DMS 273 treated with DMSO at 0.1 percent for 48 hours (cell line): ENCODE results near the gene EFNA2.

Experiments
- DNase-seq: peaks from one replicate; lab custom pipeline; 2025; lab: John Stamatoyannopoulos, UW

The EFNA2 gene

GRCh38 chr19:1249298-1249989, 36.2 kb upstream of the EFNA2 start:
- peak; percentile 73 for DNase-seq

- no peak for DNase-seq
Measured at GRCh38 chr19:1249990-1250436, 35.7 kb upstream of the EFNA2 start.

GRCh38 chr19:1250437-1251260, 35.0 kb upstream of the EFNA2 start:
- DNase-seq = no peak

- no peak for DNase-seq
Measured at GRCh38 chr19:1251330-1252220, 34.1 kb upstream of the EFNA2 start.

- no peak for DNase-seq
Measured at GRCh38 chr19:1252221-1252820, 33.4 kb upstream of the EFNA2 start.

- DNase-seq = no peak
Measured at GRCh38 chr19:1252821-1253513, 32.7 kb upstream of the EFNA2 start.

- DNase-seq = no peak
Measured at GRCh38 chr19:1253514-1254080, 32.1 kb upstream of the EFNA2 start.

- DNase-seq = no peak
Measured at GRCh38 chr19:1254081-1254527, 31.6 kb upstream of the EFNA2 start.

- DNase-seq = no peak
Measured at GRCh38 chr19:1254530-1255185, 31.0 kb upstream of the EFNA2 start.

GRCh38 chr19:1255186-1256161, 30.2 kb upstream of the EFNA2 start:
- no peak for DNase-seq

- no peak for DNase-seq
Measured at GRCh38 chr19:1256646-1257474, 28.8 kb upstream of the EFNA2 start.

- DNase-seq = no peak
Measured at GRCh38 chr19:1257475-1258162, 28.1 kb upstream of the EFNA2 start.

- no peak for DNase-seq
Measured at GRCh38 chr19:1258163-1258492, 27.5 kb upstream of the EFNA2 start.

GRCh38 chr19:1258707-1259205, 26.9 kb upstream of the EFNA2 start:
- DNase-seq = no peak

- no peak for DNase-seq
Measured at GRCh38 chr19:1259206-1259875, 26.3 kb upstream of the EFNA2 start.

- no peak for DNase-seq
Measured at GRCh38 chr19:1259876-1260748, 25.6 kb upstream of the EFNA2 start.
